GM12878 (cell line): ENCODE data around the gene SHPK. TPM values are rescaled to one million over a fixed set of nuclear protein-coding genes. Genes with fewer than 3 reads are reported as not detected.

Source experiments
- BCL3 ChIP-seq: IDR thresholded peaks from 2 replicates; pipeline ENCODE4 v1.6.1; 2011; ENCODE audit warnings: borderline replicate concordance, low read depth, mild to moderate bottlenecking, moderate library complexity, low read length; ENCODE audit not compliant: insufficient read depth, poor library complexity, severe bottlenecking
- CBX5 ChIP-seq: sonication (generic); IDR thresholded peaks from 2 replicates; pipeline ENCODE4 v1.6.1; 2016; ENCODE audit warnings: low read depth, moderate library complexity, mild to moderate bottlenecking, inconsistent platforms
- CHD1 ChIP-seq: IDR thresholded peaks from 2 replicates; pipeline ENCODE4 v1.6.1; 2012; ENCODE audit warnings: low read depth, low read length, improper control_type of control experiment
- ELK1 ChIP-seq: IDR thresholded peaks from 2 replicates; pipeline ENCODE4 v1.6.1; 2012; ENCODE audit warnings: low read depth, low read length, improper control_type of control experiment
- HDAC2 ChIP-seq: fragments of 200-600 bp; sonication (generic); IDR thresholded peaks from 2 replicates; pipeline ENCODE4 v1.6.1; 2017
- IKZF1 ChIP-seq: fragments of 450-650 bp; conservative IDR thresholded peaks from 2 replicates; pipeline ENCODE4 v1.6.1; 2017; ENCODE audit warnings: antibody characterized with exemption, mild to moderate bottlenecking
- IKZF2 ChIP-seq, 2 experiments: fragments of 450-650 bp; IDR thresholded peaks; 2 replicates each; pipeline ENCODE4 v1.6.1; 2017; ENCODE audit warnings: mild to moderate bottlenecking in 2 of 2, moderate library complexity in 2 of 2
- MTA2 ChIP-seq: fragments of 450-650 bp; IDR thresholded peaks from 2 replicates; pipeline ENCODE4 v1.6.1; 2016; ENCODE audit warnings: low read depth, mild to moderate bottlenecking, moderate library complexity
- MYB ChIP-seq: fragments of 150-350 bp; IDR thresholded peaks from 2 replicates; pipeline ENCODE4 v1.6.1; 2014; ENCODE audit warnings: mild to moderate bottlenecking, low read depth, low read length, borderline replicate concordance
- NFIC ChIP-seq: IDR thresholded peaks from 2 replicates; pipeline ENCODE4 v1.6.1; 2012; ENCODE audit warnings: low read depth, mild to moderate bottlenecking, inconsistent platforms, low read length, moderate library complexity
- POLR2A ChIP-seq: IDR thresholded peaks from 2 replicates; pipeline ENCODE4 v1.6.1; 2011; ENCODE audit warnings: low read depth, mild to moderate bottlenecking, low read length
- RCOR1 ChIP-seq: conservative IDR thresholded peaks from 2 replicates; pipeline ENCODE4 v1.6.1; 2012; ENCODE audit warnings: low read depth, low read length, improper control_type of control experiment
- REST ChIP-seq: IDR thresholded peaks from 2 replicates; pipeline ENCODE4 v1.6.1; 2012; ENCODE audit warnings: mild to moderate bottlenecking, low read depth, low read length
- SMAD5 ChIP-seq: IDR thresholded peaks from 2 replicates; pipeline ENCODE4 v1.6.1; 2016; ENCODE audit warnings: antibody characterized with exemption, low read depth
- SPI1 ChIP-seq: IDR thresholded peaks from 2 replicates; pipeline ENCODE4 v1.6.1; 2011; ENCODE audit warnings: low read depth, mild to moderate bottlenecking, low read length, moderate library complexity, borderline replicate concordance; ENCODE audit not compliant: insufficient read depth
- SREBF2 ChIP-seq: IDR thresholded peaks from 2 replicates; pipeline ENCODE4 v1.6.1; 2012; ENCODE audit warnings: mild to moderate bottlenecking, low read length
- SUPT20H ChIP-seq: IDR thresholded peaks from 2 replicates; pipeline ENCODE4 v1.6.1; 2011; ENCODE audit warnings: low read depth, mild to moderate bottlenecking, low read length, moderate library complexity, borderline replicate concordance; ENCODE audit not compliant: control insufficient read depth
- SUZ12 ChIP-seq: fragments of 200-600 bp; sonication (generic); IDR thresholded peaks from one replicate; pipeline ENCODE4 v1.6.1; 2018; ENCODE audit warnings: antibody characterized with exemption, mild to moderate bottlenecking; ENCODE audit not compliant: unreplicated experiment
- TCF3 ChIP-seq: IDR thresholded peaks from 2 replicates; pipeline ENCODE4 v1.6.1; 2012; ENCODE audit warnings: low read depth, mild to moderate bottlenecking, low read length, borderline replicate concordance; ENCODE audit not compliant: insufficient read depth
- TCF7 ChIP-seq: IDR thresholded peaks from 2 replicates; pipeline ENCODE4 v1.6.1; 2014; ENCODE audit warnings: antibody characterized with exemption, borderline replicate concordance
- YY1 ChIP-seq: IDR thresholded peaks from 2 replicates; pipeline ENCODE4 v1.6.1; 2011; ENCODE audit warnings: low read depth, mild to moderate bottlenecking, low read length
- ZNF592 ChIP-seq: fragments of 450-650 bp; IDR thresholded peaks from 2 replicates; pipeline ENCODE4 v1.6.1; 2017; ENCODE audit warnings: mild to moderate bottlenecking, moderate library complexity
- ZZZ3 ChIP-seq: IDR thresholded peaks from 2 replicates; pipeline ENCODE4 v1.6.1; 2011; ENCODE audit warnings: low read depth; ENCODE audit not compliant: control insufficient read depth, insufficient read length
- polyA plus RNA-seq, 11 experiments: library from polyadenylated mRNA; depleted of rRNA in 4 of 11; unstranded in 6 of 11; stranded (reverse) in 5 of 11; fragments of >200 nt; fragmentation: Nextera tagmentation in 4 of 11; fragmentation: Illumina TruSeq in 1 of 11; extraction: Ambion mirVana in 4 of 11; extraction: Trizol in 1 of 11; gene quantifications; 1 replicate in 1 of 11; 2 replicates in 10 of 11; pipeline versions ENCODE4 v1.2.1 to v1.2.3, GENCODE V29; 2011 to 2016; ENCODE audit warnings: inconsistent platforms in 2 of 11, missing spikeins in 2 of 11, low read depth in 1 of 11
- total RNA-seq, 4 experiments: library from RNA; depleted of rRNA in 3 of 4; stranded (reverse); fragments of >200 nt in 3 of 4; fragmentation: Illumina TruSeq in 1 of 4; extraction: Trizol in 1 of 4; gene quantifications; 2 replicates each; pipeline versions ENCODE4 v1.2.1 to v1.2.3, GENCODE V29; 2013 to 2021

The SHPK gene
- total and polyA plus RNA-seq, 10 of the 15 experiments (the other 5 are each of a cell fraction or from before 2014, with no cell fraction given), result 1.7 to 16.6 (median 12.9) TPM

- TF ChIP-seq ZNF592 (0 out of 2 replicates have a peak, but pooled peaks have one; percentile 45), TCF3 (no peak), REST (no peak), ELK1 (no peak), IKZF2 (IDR thresholded peaks at IDR 0.05) (peak; percentile 72 to 79), RCOR1 (no peak), NFIC (no peak), SUZ12 (no peak), TCF7 (no peak), BCL3 (no peak), SUPT20H (no peak), MYB (no peak), HDAC2 (no peak), ZZZ3 (no peak), SMAD5 (no peak), IKZF1 (peak; percentile 82), CHD1 (no peak), YY1 (peak; percentile 82), SPI1 (no peak), POLR2A (peak; percentile 44; the same call in 1 of the 2 replicates), CBX5 (no peak), SREBF2 (no peak), MTA2 (peak; percentile 67)
Measured at GRCh38 chr17:3683054-3683511, 47.0 kb upstream of the SHPK start (continued).
